Peyer's patch (tissue), 4 donors: ENCODE data around the gene RAD51B. TPM values are rescaled to one million over a fixed set of nuclear protein-coding genes. Genes with fewer than 3 reads are reported as not detected.

Experiments
- DNase-seq, 3 donors: peaks; one replicate each; pipeline ENCODE4 v3.0.0-alpha.2; 2017 to 2019
- H3K27ac ChIP-seq, 4 donors: fragments of 200-600 bp; sonication (generic); one replicate each; pipeline ENCODE4 v1.5.1; 2016 to 2019
- H3K27me3 ChIP-seq, 2 donors: fragments of 200-600 bp; sonication (generic); one replicate each; pipeline ENCODE4 v1.5.1; 2019
- H3K36me3 ChIP-seq, 3 donors: fragments of 200-600 bp; sonication (generic); one replicate each; pipeline ENCODE4 v1.5.1; 2016 to 2019
- H3K4me1 ChIP-seq, 4 donors: fragments of 200-600 bp; sonication (generic); one replicate each; pipeline ENCODE4 v1.5.1; 2016 to 2019
- H3K4me3 ChIP-seq, 4 donors: fragments of 200-600 bp; sonication (generic); 1 replicate in 3 of 4; 2 replicates in 1 of 4; pipeline ENCODE4 v1.5.1; 2016 to 2019; ENCODE audit warnings: mild to moderate bottlenecking in 1 of 4
- H3K9me3 ChIP-seq, 4 donors: fragments of 200-600 bp; sonication (generic); one replicate each; pipeline ENCODE4 v1.5.1; 2016 to 2019; ENCODE audit warnings: mild to moderate bottlenecking in 1 of 4
- CTCF ChIP-seq, 6 experiments: fragments of 450-650 bp in 4 of 6; fragments of 200-600 bp in 2 of 6; sonication (generic) in 1 of 6; IDR thresholded peaks; one replicate each; pipeline ENCODE4 v1.5.1; 2017 to 2019; ENCODE audit warnings: antibody characterized with exemption in 6 of 6, mild to moderate bottlenecking in 3 of 6, moderate library complexity in 1 of 6
- POLR2A ChIP-seq, 2 donors: fragments of 450-650 bp; IDR thresholded peaks; one replicate each; pipeline ENCODE4 v1.5.1; 2017; ENCODE audit warnings: antibody characterized with exemption in 2 of 2, mild to moderate bottlenecking in 2 of 2, moderate library complexity in 2 of 2
- total RNA-seq, 4 donors: library from RNA; depleted of rRNA; stranded (reverse); fragments of >200 nt; gene quantifications; one replicate each; pipeline ENCODE4 v1.1.0, GENCODE V29; 2016

Gene RAD51B
- total RNA-seq, 4 donors from 2014 or later: 12.6 to 103 (median 33.1) TPM

DNA sequence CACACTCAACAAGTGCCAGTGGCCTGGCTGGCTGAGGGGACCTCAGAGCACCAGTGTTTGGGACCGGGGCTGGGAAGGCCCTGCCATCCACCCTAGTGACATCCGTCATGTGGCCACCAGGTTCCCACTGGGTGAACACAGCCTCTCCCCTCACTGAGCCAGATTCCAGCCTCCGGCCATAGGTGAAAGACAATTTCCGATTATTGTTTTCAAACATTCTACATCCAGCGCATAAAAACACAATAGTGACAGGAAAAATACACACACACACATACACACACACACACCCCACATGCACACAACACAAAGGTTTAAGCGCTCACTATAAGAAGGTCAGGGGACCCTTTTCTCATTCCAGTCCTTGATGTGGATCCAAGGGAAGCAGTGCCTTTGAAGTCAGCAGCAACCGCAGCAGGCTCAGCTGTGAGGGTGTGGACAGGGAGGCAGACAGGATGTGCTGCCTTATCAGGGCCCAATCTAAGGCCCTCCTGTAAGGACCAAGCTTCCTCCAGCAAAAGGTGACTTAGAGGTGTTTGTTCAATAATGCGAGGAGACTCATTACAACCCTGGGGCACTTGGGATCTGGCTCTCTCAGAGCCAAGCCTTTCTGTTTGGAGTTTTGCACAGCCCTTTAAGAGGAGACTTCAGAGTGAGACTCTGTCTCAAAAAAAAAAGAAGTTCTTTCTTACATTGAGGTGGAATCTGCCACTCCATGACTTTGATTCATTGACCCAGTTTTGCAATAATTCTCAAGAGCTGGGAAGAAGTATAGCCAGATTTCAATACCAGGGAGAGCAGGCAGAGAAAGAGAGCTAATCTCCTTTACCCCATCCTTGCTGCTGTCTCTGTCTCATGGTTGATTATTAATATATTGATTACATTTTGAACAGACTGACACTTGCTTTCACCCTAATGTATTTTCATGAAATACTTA is 745.5 kb downstream of the RAD51B start:
- Histone ChIP-seq H3K27ac (peak overlapping the region in 3 of 4 donors; percentile 21 to 69 (median 51)), H3K36me3 (no peaks in the 10 kb centered on the region), H3K27me3 (no peaks in the 10 kb centered on the region), H3K4me1 (peaks cover 0 to 20% (median 1%) of the 10 kb centered on the region in 4 donors), H3K9me3 (no peaks in the 10 kb centered on the region), H3K4me3 (no peak overlapping the region)
- TF ChIP-seq CTCF (IDR thresholded peaks at IDR 0.05): no peak
- no peak for TF ChIP-seq POLR2A (IDR thresholded peaks at IDR 0.05)
- no peak for DNase-seq

GRCh38 chr14:68566075-68566474 is 746.5 kb downstream of the RAD51B start:
- Histone ChIP-seq H3K36me3 (no peaks in the 10 kb centered on the region), H3K27me3 (no peaks in the 10 kb centered on the region), H3K4me1 (peaks cover 0 to 20% (median 1%) of the 10 kb centered on the region in 4 donors), H3K9me3 (no peaks in the 10 kb centered on the region), H3K27ac (no peak overlapping the region), H3K4me3 (no peak overlapping the region)
- DNase-seq: no peak
- no peak for TF ChIP-seq POLR2A (IDR thresholded peaks at IDR 0.05)
- no peak for TF ChIP-seq CTCF (IDR thresholded peaks at IDR 0.05)

- TF ChIP-seq CTCF (IDR thresholded peaks at IDR 0.05) (no peak), POLR2A (IDR thresholded peaks at IDR 0.05) (no peak)
- Histone ChIP-seq H3K36me3 (no peaks in the 10 kb centered on the region), H3K27ac (no peak overlapping the region), H3K9me3 (no peaks in the 10 kb centered on the region), H3K4me3 (no peak overlapping the region), H3K4me1 (peaks cover 0 to 15% (median 0%) of the 10 kb centered on the region in 4 donors), H3K27me3 (no peaks in the 10 kb centered on the region)
- no peak for DNase-seq
These were observed 749.6 kb downstream of the RAD51B start for GRCh38 chr14:68568907-68569897.

GRCh38 chr14:68569970-68570409 is 750.4 kb downstream of the RAD51B start:
- Histone ChIP-seq H3K4me1 (peaks cover 0 to 8% (median 0%) of the 10 kb centered on the region in 4 donors), H3K4me3 (no peak overlapping the region), H3K9me3 (no peaks in the 10 kb centered on the region), H3K36me3 (no peaks in the 10 kb centered on the region), H3K27me3 (no peaks in the 10 kb centered on the region), H3K27ac (no peak overlapping the region)
- no peak for TF ChIP-seq POLR2A (IDR thresholded peaks at IDR 0.05)
- no peak for TF ChIP-seq CTCF (IDR thresholded peaks at IDR 0.05)
- DNase-seq: no peak

GRCh38 chr14:68571114-68571591 is 751.6 kb downstream of the RAD51B start:
- TF ChIP-seq CTCF (IDR thresholded peaks at IDR 0.05): no peak
- no peak for TF ChIP-seq POLR2A (IDR thresholded peaks at IDR 0.05)
- Histone ChIP-seq H3K27me3 (no peaks in the 10 kb centered on the region), H3K27ac (no peak overlapping the region), H3K36me3 (no peaks in the 10 kb centered on the region), H3K9me3 (no peaks in the 10 kb centered on the region), H3K4me3 (no peak overlapping the region), H3K4me1 (no peaks in the 10 kb centered on the region)
- DNase-seq: no peak
